H9 (cell line): ENCODE results near the gene CLPSL1. TPM values are rescaled to one million over a fixed set of nuclear protein-coding genes. Genes with fewer than 3 reads are reported as not detected.
A peak's percentile ranks its signal among the peaks of the same experiment; 100 is the strongest.

Source experiments
- DNase-seq: peaks from one replicate; pipeline ENCODE4 v3.0.0-alpha.2; 2017
- H2AFZ ChIP-seq: one replicate; pipeline ENCODE4 v1.6.1; 2013; ENCODE audit warnings: mild to moderate bottlenecking, low read length, control low read depth, moderate library complexity
- H2AK5ac ChIP-seq: 2 replicates; pipeline ENCODE4 v1.6.1; 2013; ENCODE audit warnings: low read length, control low read depth, mixed read lengths; ENCODE audit not compliant: insufficient read length
- H2BK120ac ChIP-seq: one replicate; pipeline ENCODE4 v1.6.1; 2013; ENCODE audit warnings: low read depth, mild to moderate bottlenecking, low read length, control low read depth, inconsistent platforms; ENCODE audit not compliant: poor library complexity, severe bottlenecking
- H2BK12ac ChIP-seq: 2 replicates; pipeline ENCODE4 v1.6.1; 2013; ENCODE audit warnings: low read length, control low read depth, mixed read lengths, low read depth; ENCODE audit not compliant: insufficient read length
- H2BK15ac ChIP-seq: 2 replicates; pipeline ENCODE4 v1.6.1; 2013; ENCODE audit warnings: low read depth, low read length, control low read depth
- H2BK20ac ChIP-seq: one replicate; pipeline ENCODE4 v1.6.1; 2013; ENCODE audit warnings: low read depth, mild to moderate bottlenecking, low read length, control low read depth, inconsistent platforms; ENCODE audit not compliant: poor library complexity, severe bottlenecking
- H2BK5ac ChIP-seq: 2 replicates; pipeline ENCODE4 v1.6.1; 2013; ENCODE audit warnings: low read length, control low read depth, mixed read lengths; ENCODE audit not compliant: insufficient read length
- H3K14ac ChIP-seq: 2 replicates; pipeline ENCODE4 v1.6.1; 2013; ENCODE audit warnings: low read length, control low read depth; ENCODE audit not compliant: insufficient read depth
- H3K18ac ChIP-seq: 2 replicates; pipeline ENCODE4 v1.6.1; 2013; ENCODE audit warnings: low read depth, mild to moderate bottlenecking, mixed read lengths, low read length, control low read depth; ENCODE audit not compliant: insufficient read length
- H3K23ac ChIP-seq: 2 replicates; pipeline ENCODE4 v1.6.1; 2013; ENCODE audit warnings: low read length, control low read depth, mixed read lengths, low read depth; ENCODE audit not compliant: insufficient read length
- H3K23me2 ChIP-seq: 2 replicates; pipeline ENCODE4 v1.6.1; 2013; ENCODE audit warnings: low read depth, mild to moderate bottlenecking, mixed read lengths, low read length, control low read depth; ENCODE audit not compliant: insufficient read length, poor library complexity, severe bottlenecking
- H3K27ac ChIP-seq: 2 replicates; pipeline ENCODE4 v1.5.1; 2013; ENCODE audit warnings: low read length, control low read depth, mixed read lengths, low read depth; ENCODE audit not compliant: insufficient read length
- H3K27me3 ChIP-seq: 2 replicates; pipeline ENCODE4 v1.6.1; 2013; ENCODE audit warnings: low read length, control low read depth, inconsistent platforms; ENCODE audit not compliant: insufficient read depth
- H3K4ac ChIP-seq: 2 replicates; pipeline ENCODE4 v1.6.1; 2013; ENCODE audit warnings: low read depth, mild to moderate bottlenecking, control low read depth, inconsistent platforms, low read length, moderate library complexity
- H3K4me1 ChIP-seq: 2 replicates; pipeline ENCODE4 v1.6.1; 2013; ENCODE audit warnings: low read length, control low read depth, inconsistent platforms; ENCODE audit not compliant: insufficient read depth
- H3K4me2 ChIP-seq: 2 replicates; pipeline ENCODE4 v1.6.1; 2013; ENCODE audit warnings: low read length, control low read depth, mixed read lengths; ENCODE audit not compliant: insufficient read length, insufficient read depth
- H3K56ac ChIP-seq: 2 replicates; pipeline ENCODE4 v1.6.1; 2013; ENCODE audit warnings: low read depth, mild to moderate bottlenecking, mixed read lengths, low read length, control low read depth; ENCODE audit not compliant: insufficient read length
- H3K79me1 ChIP-seq: 2 replicates; pipeline ENCODE4 v1.6.1; 2013; ENCODE audit warnings: low read depth, mild to moderate bottlenecking, moderate library complexity, low read length, control low read depth, inconsistent platforms; ENCODE audit not compliant: insufficient read depth, poor library complexity, severe bottlenecking
- H3K79me2 ChIP-seq: 2 replicates; pipeline ENCODE4 v1.6.1; 2013; ENCODE audit warnings: low read length, control low read depth, inconsistent platforms; ENCODE audit not compliant: insufficient read depth
- H3K9ac ChIP-seq: 2 replicates; pipeline ENCODE4 v1.6.1; 2013; ENCODE audit warnings: low read length, control low read depth, mixed read lengths; ENCODE audit not compliant: insufficient read length; ENCODE audit errors: extremely low read depth
- H3K9me3 ChIP-seq: one replicate; pipeline ENCODE4 v1.6.1; 2013; ENCODE audit warnings: low read depth, low read length, inconsistent platforms; ENCODE audit not compliant: control insufficient read depth
- H3T11ph ChIP-seq: one replicate; pipeline ENCODE4 v1.6.1; 2013; ENCODE audit warnings: mild to moderate bottlenecking, low read length, control low read depth, inconsistent platforms
- H4K20me1 ChIP-seq: one replicate; pipeline ENCODE4 v1.6.1; 2013; ENCODE audit not compliant: control insufficient read depth, insufficient read length, insufficient read depth
- H4K5ac ChIP-seq: 2 replicates; pipeline ENCODE4 v1.6.1; 2013; ENCODE audit warnings: low read depth, mild to moderate bottlenecking, mixed read lengths, low read length, control low read depth; ENCODE audit not compliant: insufficient read length
- H4K8ac ChIP-seq: replicated peaks from 2 replicates; pipeline ENCODE4 v1.6.1; 2013; ENCODE audit warnings: low read length, control low read depth, mixed read lengths, low read depth; ENCODE audit not compliant: insufficient read length
- H4K91ac ChIP-seq: 2 replicates; pipeline ENCODE4 v1.6.1; 2013; ENCODE audit warnings: low read depth, mild to moderate bottlenecking, moderate library complexity, mixed read lengths, low read length, control low read depth; ENCODE audit not compliant: insufficient read length
- H3K27ac Mint-ChIP-seq, 3 experiments: 2 replicates in 2 of 3; 3 replicates in 1 of 3; pipeline ENCODE4 v1.8.0; 2020 to 2021; ENCODE audit warnings: mixed read lengths in 3 of 3, mild to moderate bottlenecking in 1 of 3, moderate library complexity in 1 of 3
- H3K27me3 Mint-ChIP-seq: 2 replicates; pipeline ENCODE4 v1.8.0; 2021; ENCODE audit warnings: low read depth, mild to moderate bottlenecking, moderate library complexity, mixed read lengths
- H3K36me3 Mint-ChIP-seq, 3 experiments: 2 replicates in 2 of 3; 3 replicates in 1 of 3; pipeline ENCODE4 v1.8.0; 2020 to 2021; ENCODE audit warnings: low read depth in 3 of 3, mixed read lengths in 3 of 3; ENCODE audit not compliant: insufficient read depth in 1 of 3
- H3K4me1 Mint-ChIP-seq, 2 experiments: 2 replicates each; pipeline ENCODE4 v1.8.0; 2020; ENCODE audit warnings: mixed read lengths in 2 of 2
- H3K4me3 Mint-ChIP-seq, 2 experiments: 2 replicates in 1 of 2; 3 replicates in 1 of 2; pipeline ENCODE4 v1.8.0; 2020 to 2021; ENCODE audit warnings: mild to moderate bottlenecking in 2 of 2, mixed read lengths in 2 of 2, moderate library complexity in 1 of 2
- H3K9me3 Mint-ChIP-seq, 2 experiments: 2 replicates in 1 of 2; 3 replicates in 1 of 2; pipeline ENCODE4 v1.8.0; 2020; ENCODE audit warnings: mild to moderate bottlenecking in 2 of 2, mixed read lengths in 2 of 2, moderate library complexity in 1 of 2
- CTCF ChIP-seq: fragments of 200-600 bp; sonication (generic); conservative IDR thresholded peaks from 3 replicates; pipeline ENCODE4 v1.8.0; 2021; ENCODE audit warnings: antibody characterized with exemption, mild to moderate bottlenecking
- WGBS: extraction: QIAGEN DNeasy Blood & Tissue Kit; methylation state at CpG from one replicate; pipeline ENCODE4 v1.1.7; 2013; ENCODE audit warnings: missing lambda C conversion rate, low lambda C conversion rate, mixed read lengths; ENCODE audit not compliant: insufficient read length; ENCODE audit errors: extremely low coverage; 5-methylcytosine and 5-hydroxymethylcytosine counted together
- total RNA-seq: library from RNA; stranded (reverse); gene quantifications from 2 replicates; pipeline ENCODE4 v1.2.1, GENCODE V29; 2021

Gene CLPSL1
- total RNA-seq, 1 experiment from 2014 or later: not detected

GRCh38 chr6:35782424-35782823 lies 1.6 kb downstream of the CLPSL1 start:
- Histone ChIP-seq H4K20me1 (no peaks in the 10 kb centered on the region), H3K56ac (no peak overlapping the region), H3K79me1 (no peaks in the 10 kb centered on the region), H2BK15ac (no peak overlapping the region), H2AK5ac (no peak overlapping the region), H3K23me2 (no peaks in the 10 kb centered on the region), H3K14ac (no peak overlapping the region), H3K9ac (no peak overlapping the region), H3K4me2 (no peak overlapping the region), H2BK12ac (no peak overlapping the region), H2AFZ (no peak overlapping the region), H4K91ac (no peak overlapping the region), H3K79me2 (no peaks in the 10 kb centered on the region), H3K23ac (no peak overlapping the region), H3T11ph (no peak overlapping the region), H3K18ac (no peak overlapping the region), H2BK120ac (no peak overlapping the region), H3K27ac (no peak overlapping the region), H4K5ac (no peak overlapping the region), H3K9me3 (no peaks in the 10 kb centered on the region), H2BK5ac (no peak overlapping the region), H3K27me3 (no peaks in the 10 kb centered on the region), H4K8ac (no peak overlapping the region), H3K4ac (no peak overlapping the region), H2BK20ac (no peak overlapping the region), H3K4me1 (no peaks in the 10 kb centered on the region)
- no peaks in the 10 kb centered on the region for H3K9me3 Mint-ChIP-seq
- H3K4me1 Mint-ChIP-seq: peaks cover 15 to 16% of the 10 kb centered on the region in 2 experiments
- TF ChIP-seq CTCF: no peak
- peaks cover 13% of the 10 kb centered on the region for H3K27me3 Mint-ChIP-seq
- DNase-seq: no peak
- H3K4me3 Mint-ChIP-seq: no peak overlapping the region
- peak overlapping the region in 1 of 3 experiments; percentile 61; a peak in 1 of 7 replicates for H3K27ac Mint-ChIP-seq
- no CpG with 5 or more reads among the region's 3 CpGs for WGBS
- H3K36me3 Mint-ChIP-seq: no peaks in the 10 kb centered on the region; a peak in 1 of 7 replicates
